WTC11 (cell line): ENCODE data around the gene TBC1D22A. TPM values are rescaled to one million over a fixed set of nuclear protein-coding genes. Genes with fewer than 3 reads are reported as not detected.

Experiments
- ATAC-seq: fragments of 200-7000 bp; cut with Tn5 transposase; 2 replicates; pipeline ENCODE4 v1.10.0; 2021; ENCODE audit warnings: mild to moderate bottlenecking, moderate library complexity
- CTCF ChIA-PET: fragments of 300-600 bp; sonication (Branson Sonifier 250); formaldehyde crosslinking; loops from one replicate; lab custom pipeline; 2021; ENCODE audit warnings: antibody characterized with exemption; lab: Charles Lee
- POLR2A ChIA-PET: fragments of 350-600 bp; sonication (Branson Sonifier 250); formaldehyde crosslinking; loops from one replicate; lab custom pipeline; 2021; ENCODE audit warnings: antibody characterized with exemption; lab: Charles Lee
- DNase-seq: peaks from one replicate; pipeline ENCODE4 v3.0.0; 2021; ENCODE audit warnings: low spot score
- H3K27ac Mint-ChIP-seq: 2 replicates; pipeline ENCODE4 v1.8.0; 2021; ENCODE audit warnings: mixed read lengths
- H3K27me3 Mint-ChIP-seq: 2 replicates; pipeline ENCODE4 v1.8.0; 2021; ENCODE audit warnings: low read depth, mild to moderate bottlenecking, moderate library complexity, mixed read lengths
- H3K36me3 Mint-ChIP-seq: 2 replicates; pipeline ENCODE4 v1.8.0; 2021; ENCODE audit warnings: mixed read lengths
- H3K4me1 Mint-ChIP-seq: 2 replicates; pipeline ENCODE4 v1.8.0; 2022; ENCODE audit warnings: mixed read lengths
- H3K4me3 Mint-ChIP-seq: 2 replicates; pipeline ENCODE4 v1.8.0; 2021; ENCODE audit warnings: mild to moderate bottlenecking, moderate library complexity, mixed read lengths
- H3K9me3 Mint-ChIP-seq: 2 replicates; pipeline ENCODE4 v1.8.0; 2021; ENCODE audit warnings: mixed read lengths
- AR ChIP-seq: fragments of 250-450 bp; sonication (Bioruptor Pico); IDR thresholded peaks from 2 replicates; pipeline ENCODE4 v1.9.0; 2021; ENCODE audit warnings: mild to moderate bottlenecking
- ARID4B ChIP-seq: sonication (generic); formaldehyde crosslinking; IDR thresholded peaks from 2 replicates; pipeline ENCODE4 v1.8.0; 2023; ENCODE audit warnings: missing genetic modification reagents, mild to moderate bottlenecking, borderline replicate concordance
- ATF6 ChIP-seq: sonication (generic); formaldehyde crosslinking; IDR thresholded peaks from 2 replicates; pipeline ENCODE4 v1.8.1; 2023; ENCODE audit warnings: mild to moderate bottlenecking, missing genetic modification reagents
- EMX1 ChIP-seq: fragments of 250-450 bp; sonication (Bioruptor Pico); IDR thresholded peaks from 2 replicates; pipeline ENCODE4 v1.8.0; 2021; ENCODE audit warnings: mild to moderate bottlenecking
- ETV6 ChIP-seq: sonication (generic); formaldehyde crosslinking; IDR thresholded peaks from 2 replicates; pipeline ENCODE4 v1.8.1; 2022; ENCODE audit warnings: mild to moderate bottlenecking, missing genetic modification reagents
- FOXK1 ChIP-seq: sonication (generic); formaldehyde crosslinking; IDR thresholded peaks from 2 replicates; pipeline ENCODE4 v1.8.0; 2022; ENCODE audit warnings: mild to moderate bottlenecking, moderate library complexity, missing genetic modification reagents
- GABPB1 ChIP-seq: sonication (generic); formaldehyde crosslinking; IDR thresholded peaks from 2 replicates; pipeline ENCODE4 v1.8.1; 2023; ENCODE audit warnings: mild to moderate bottlenecking, missing genetic modification reagents
- HMGXB4 ChIP-seq: sonication (generic); formaldehyde crosslinking; IDR thresholded peaks from 2 replicates; pipeline ENCODE4 v1.8.1; 2023; ENCODE audit warnings: mild to moderate bottlenecking, moderate library complexity, missing genetic modification reagents
- IRF1 ChIP-seq: sonication (generic); formaldehyde crosslinking; IDR thresholded peaks from 2 replicates; pipeline ENCODE4 v1.8.0; 2023; ENCODE audit warnings: missing genetic modification reagents
- IRF2 ChIP-seq: sonication (generic); formaldehyde crosslinking; IDR thresholded peaks from 2 replicates; pipeline ENCODE4 v1.8.0; 2022; ENCODE audit warnings: low read depth, missing genetic modification reagents, borderline replicate concordance
- MXD4 ChIP-seq: fragments of 250-450 bp; sonication (Bioruptor Pico); IDR thresholded peaks from 2 replicates; pipeline ENCODE4 v1.8.0; 2021; ENCODE audit warnings: mild to moderate bottlenecking, moderate library complexity, borderline replicate concordance
- NFATC4 ChIP-seq: fragments of 250-450 bp; sonication (Bioruptor Pico); IDR thresholded peaks from 2 replicates; pipeline ENCODE4 v1.9.0; 2021; ENCODE audit warnings: mild to moderate bottlenecking
- NFE2L1 ChIP-seq: sonication (generic); formaldehyde crosslinking; IDR thresholded peaks from 2 replicates; pipeline ENCODE4 v1.8.1; 2023; ENCODE audit warnings: missing genetic modification reagents
- NFYB ChIP-seq: sonication (generic); formaldehyde crosslinking; conservative IDR thresholded peaks from 2 replicates; pipeline ENCODE4 v1.8.0; 2022; ENCODE audit warnings: low read depth, missing genetic modification reagents
- NR2C2 ChIP-seq: sonication (generic); formaldehyde crosslinking; IDR thresholded peaks from 2 replicates; pipeline ENCODE4 v1.8.0; 2022; ENCODE audit warnings: mild to moderate bottlenecking, missing genetic modification reagents
- TEAD1 ChIP-seq: sonication (generic); formaldehyde crosslinking; IDR thresholded peaks from 2 replicates; pipeline ENCODE4 v1.8.0; 2022; ENCODE audit warnings: mild to moderate bottlenecking, missing genetic modification reagents
- ZNF138 ChIP-seq: sonication (generic); formaldehyde crosslinking; conservative IDR thresholded peaks from 2 replicates; pipeline ENCODE4 v1.8.1; 2022; ENCODE audit warnings: mild to moderate bottlenecking, moderate library complexity, missing genetic modification reagents
- ZNF219 ChIP-seq: sonication (generic); formaldehyde crosslinking; IDR thresholded peaks from 2 replicates; pipeline ENCODE4 v1.8.0; 2023; ENCODE audit warnings: missing genetic modification reagents, mild to moderate bottlenecking, borderline replicate concordance
- ZNF671 ChIP-seq: fragments of 250-450 bp; sonication (Bioruptor Pico); IDR thresholded peaks from 2 replicates; pipeline ENCODE4 v1.8.0; 2021; ENCODE audit warnings: mild to moderate bottlenecking
- total RNA-seq: library from RNA; stranded (reverse); gene quantifications from 3 replicates; pipeline ENCODE4 v1.2.3, GENCODE V29; 2021

The TBC1D22A gene
- total RNA-seq, 1 experiment from 2014 or later = 18.1 TPM

GRCh38 chr22:47144791-47145425 lies 382.5 kb downstream of the TBC1D22A start:
- TF ChIP-seq ETV6 (CRISPR knock-in tag) (no peak), GABPB1 (CRISPR knock-in tag) (no peak), NFYB (CRISPR knock-in tag) (no peak), IRF1 (no peak), ZNF671 (CRISPR knock-in tag) (no peak), ZNF219 (CRISPR knock-in tag) (no peak), FOXK1 (no peak), IRF2 (CRISPR knock-in tag) (no peak), EMX1 (CRISPR knock-in tag) (no peak), HMGXB4 (CRISPR knock-in tag) (no peak), ZNF138 (no peak), MXD4 (CRISPR knock-in tag) (no peak), NR2C2 (CRISPR knock-in tag) (no peak)
- H3K9me3 Mint-ChIP-seq = no peaks in the 10 kb centered on the region
- H3K27me3 Mint-ChIP-seq = no peaks in the 10 kb centered on the region
- no peaks in the 10 kb centered on the region for H3K4me1 Mint-ChIP-seq
- CTCF ChIA-PET = no interaction called here
- ATAC-seq (no peak), DNase-seq (no peak)
- H3K4me3 Mint-ChIP-seq = no peak overlapping the region
- H3K36me3 Mint-ChIP-seq = no peaks in the 10 kb centered on the region
- POLR2A ChIA-PET = no interaction called here
- H3K27ac Mint-ChIP-seq = 0 out of 2 replicates have a peak overlapping the region, but pooled peaks have one; percentile 18

- Mint-ChIP-seq H3K9me3 (no peaks in the 10 kb centered on the region), H3K27me3 (no peaks in the 10 kb centered on the region; the same call in 1 of the 2 replicates), H3K27ac (no peak overlapping the region), H3K4me1 (no peaks in the 10 kb centered on the region), H3K4me3 (no peak overlapping the region), H3K36me3 (no peaks in the 10 kb centered on the region)
- ChIA-PET CTCF (no interaction called here), POLR2A (no interaction called here)
- no peak for ATAC-seq
- no peak for TF ChIP-seq NFE2L1 (CRISPR knock-in tag)
- TF ChIP-seq ARID4B (CRISPR knock-in tag) = no peak
- TF ChIP-seq NFATC4 (CRISPR knock-in tag) = no peak
- TF ChIP-seq IRF2 (CRISPR knock-in tag) = no peak
- TF ChIP-seq AR (CRISPR knock-in tag) = no peak
- TF ChIP-seq TEAD1 = no peak
- no peak for TF ChIP-seq ATF6
- DNase-seq = no peak
Observed at GRCh38 chr22:47145883-47146282, 383.4 kb downstream of the TBC1D22A start.
